WTC11 (cell line): Measurements from ENCODE around the gene UMAD1.

Source experiments
- ATF3 ChIP-seq: sonication (generic); formaldehyde crosslinking; conservative IDR thresholded peaks from 2 replicates; pipeline ENCODE4 v1.8.1; 2022; ENCODE audit warnings: mild to moderate bottlenecking, missing genetic modification reagents
- ATF6 ChIP-seq: sonication (generic); formaldehyde crosslinking; IDR thresholded peaks from 2 replicates; pipeline ENCODE4 v1.8.1; 2023; ENCODE audit warnings: mild to moderate bottlenecking, missing genetic modification reagents
- CTCF ChIP-seq: fragments of 200-600 bp; IDR thresholded peaks from 2 replicates; pipeline ENCODE4 v1.8.0; 2022; ENCODE audit warnings: antibody characterized with exemption
- JUN ChIP-seq: sonication (generic); formaldehyde crosslinking; IDR thresholded peaks from 2 replicates; pipeline ENCODE4 v1.8.0; 2023; ENCODE audit warnings: mild to moderate bottlenecking, missing genetic modification reagents
- MAX ChIP-seq: sonication (generic); formaldehyde crosslinking; IDR thresholded peaks from 2 replicates; pipeline ENCODE4 v1.8.0; 2022; ENCODE audit warnings: mild to moderate bottlenecking, missing genetic modification reagents
- NFE2L1 ChIP-seq: sonication (generic); formaldehyde crosslinking; IDR thresholded peaks from 2 replicates; pipeline ENCODE4 v1.8.1; 2023; ENCODE audit warnings: missing genetic modification reagents
- NFYB ChIP-seq: sonication (generic); formaldehyde crosslinking; conservative IDR thresholded peaks from 2 replicates; pipeline ENCODE4 v1.8.0; 2022; ENCODE audit warnings: low read depth, missing genetic modification reagents
- SP1 ChIP-seq: sonication (generic); formaldehyde crosslinking; conservative IDR thresholded peaks from 2 replicates; pipeline ENCODE4 v1.8.1; 2022; ENCODE audit warnings: missing genetic modification reagents
- USF1 ChIP-seq: sonication (generic); formaldehyde crosslinking; IDR thresholded peaks from 2 replicates; pipeline ENCODE4 v1.8.0; 2022; ENCODE audit warnings: mild to moderate bottlenecking, missing genetic modification reagents
- ZNF138 ChIP-seq: sonication (generic); formaldehyde crosslinking; conservative IDR thresholded peaks from 2 replicates; pipeline ENCODE4 v1.8.1; 2022; ENCODE audit warnings: mild to moderate bottlenecking, moderate library complexity, missing genetic modification reagents
- ZNF263 ChIP-seq: sonication (generic); formaldehyde crosslinking; IDR thresholded peaks from 2 replicates; pipeline ENCODE4 v1.8.1; 2022; ENCODE audit warnings: low read depth, mild to moderate bottlenecking, moderate library complexity, missing genetic modification reagents
- ZNF416 ChIP-seq: fragments of 250-450 bp; sonication (Bioruptor Pico); IDR thresholded peaks from 2 replicates; pipeline ENCODE4 v1.9.0; 2021; ENCODE audit warnings: mild to moderate bottlenecking, inconsistent platforms
- ZNF512 ChIP-seq: sonication (generic); formaldehyde crosslinking; IDR thresholded peaks from 2 replicates; pipeline ENCODE4 v1.8.1; 2022; ENCODE audit warnings: missing genetic modification reagents, borderline replicate concordance

GRCh38 chr7:7662527-7662926 lies 22.0 kb downstream of the UMAD1 start:
- TF ChIP-seq ATF3 (CRISPR knock-in tag): no peak
- peak; percentile 32; the same call in 1 of the 2 replicates for TF ChIP-seq CTCF
- TF ChIP-seq NFE2L1: no peak
- no peak for TF ChIP-seq MAX
- TF ChIP-seq USF1: no peak
- no peak for TF ChIP-seq JUN (CRISPR knock-in tag)
- TF ChIP-seq ZNF263 (CRISPR knock-in tag): no peak
- no peak for TF ChIP-seq ZNF416 (CRISPR knock-in tag)
- no peak for TF ChIP-seq ZNF512
- no peak for TF ChIP-seq SP1 (CRISPR knock-in tag)
- TF ChIP-seq ZNF138: no peak
- no peak for TF ChIP-seq NFYB (CRISPR knock-in tag)
- no peak for TF ChIP-seq ATF6 (CRISPR knock-in tag)
